ENCODE data around the gene UTS2. TPM values are rescaled to one million over a fixed set of nuclear protein-coding genes. Genes with fewer than 3 reads are reported as not detected.
A peak's percentile ranks its signal among the peaks of the same experiment; 100 is the strongest.

The UTS2 gene
- total and polyA plus RNA-seq, 9 of the 15 experiments (the other 6 are each of a cell fraction or from before 2014, with no cell fraction given), result 0.22 to 0.29 TPM; not detected in 7

- TF ChIP-seq TAF7 (tag; IDR thresholded peaks at IDR 0.05) (peak; percentile 63), SIN3A (IDR thresholded peaks at IDR 0.05; ENCODE audit: borderline replicate concordance in 2 of 2, control insufficient read depth in 1 of 2, low read depth in 2 of 2, low read length in 2 of 2) (peak; percentile 41 to 52; a peak in 2 of 4 replicates), HNRNPL (IDR thresholded peaks at IDR 0.05; ENCODE audit: low read depth, low read length) (no peak), IRF9 (tag; IDR thresholded peaks at IDR 0.05) (0 out of 2 replicates have a peak, but pooled peaks have one; percentile 45), NFIC (IDR thresholded peaks at IDR 0.05) (peak; percentile 40), BRF1 (IDR thresholded peaks at IDR 0.05; ENCODE audit: borderline replicate concordance, extremely low read depth, insufficient read length) (no peak), ETV6 (IDR thresholded peaks at IDR 0.05; ENCODE audit: borderline replicate concordance in 1 of 2, low read depth in 2 of 2, low read length in 1 of 2) (peak; percentile 43 to 71; a peak in 3 of 4 replicates), ETV6 (CRISPR knock-in tag; IDR thresholded peaks at IDR 0.05; ENCODE audit: borderline replicate concordance) (no peak), KLF13 (tag; IDR thresholded peaks at IDR 0.05; ENCODE audit: borderline replicate concordance, low read depth) (peak; percentile 74; the same call in 1 of the 2 replicates), PKNOX1 (IDR thresholded peaks at IDR 0.05) (peak; percentile 58; the same call in 1 of the 2 replicates), CREM (IDR thresholded peaks at IDR 0.05; ENCODE audit: low read depth) (no peak; the same call in 1 of the 2 replicates), MTA1 (IDR thresholded peaks at IDR 0.05; ENCODE audit: borderline replicate concordance) (peak; percentile 59), THAP12 (CRISPR knock-in tag; IDR thresholded peaks at IDR 0.05) (peak; percentile 19; the same call in 1 of the 2 replicates), PYGO2 (tag; IDR thresholded peaks at IDR 0.05) (no peak; the same call in 1 of the 2 replicates)
These were observed 25.5 kb downstream of the UTS2 start (continued) for GRCh38 chr1:7827126-7827955.

Measured in K562 (cell line).